ENCODE data around the gene PAFAH1B1.

PAFAH1B1 gene

GRCh38 chr17:2704031-2704889 lies 110.8 kb downstream of the PAFAH1B1 start:
- DNase-seq: no peak

- no peak for DNase-seq
Observed at GRCh38 chr17:2704890-2705248, 111.4 kb downstream of the PAFAH1B1 start.

- DNase-seq: no peak
Observed at GRCh38 chr17:2705263-2705662, 111.8 kb downstream of the PAFAH1B1 start.

- no peak for DNase-seq
Observed at GRCh38 chr17:2705888-2706795, 112.7 kb downstream of the PAFAH1B1 start.

- DNase-seq: no peak
Observed at GRCh38 chr17:2706911-2707510, 113.6 kb downstream of the PAFAH1B1 start.

- DNase-seq: no peak
Observed at GRCh38 chr17:2707721-2708584, 114.5 kb downstream of the PAFAH1B1 start.

GRCh38 chr17:2708585-2709182 lies 115.2 kb downstream of the PAFAH1B1 start:
- no peak for DNase-seq

GRCh38 chr17:2709183-2709661 lies 115.8 kb downstream of the PAFAH1B1 start:
- DNase-seq: no peak

GRCh38 chr17:2710071-2710802 lies 116.8 kb downstream of the PAFAH1B1 start:
- no peak for DNase-seq

GRCh38 chr17:2710803-2711607 lies 117.6 kb downstream of the PAFAH1B1 start:
- peak; percentile 52 to 55 for DNase-seq

- peak; percentile 99 for DNase-seq
Observed at GRCh38 chr17:2711608-2712299, 118.3 kb downstream of the PAFAH1B1 start, which contains the start of gene CLUH. CLUH (minus strand) TSS chr17:2711764; CDS start chr17:2711661, 103 bp downstream.

- DNase-seq: no peak
Observed at GRCh38 chr17:2712300-2713043, 119.0 kb downstream of the PAFAH1B1 start.

GRCh38 chr17:2713881-2714280 lies 120.4 kb downstream of the PAFAH1B1 start:
- no peak for DNase-seq

GRCh38 chr17:2716649-2717048 lies 123.2 kb downstream of the PAFAH1B1 start:
- no peak for DNase-seq

- DNase-seq: no peak
Observed at GRCh38 chr17:2718150-2718938, 124.9 kb downstream of the PAFAH1B1 start.

- DNase-seq: no peak
Observed at GRCh38 chr17:2719861-2720260, 126.4 kb downstream of the PAFAH1B1 start.

GRCh38 chr17:2721603-2722002 lies 128.1 kb downstream of the PAFAH1B1 start:
- no peak for DNase-seq

GRCh38 chr17:2722611-2723010 lies 129.2 kb downstream of the PAFAH1B1 start:
- DNase-seq: no peak

All from activated T-cell treated with anti-CD3 and anti-CD28 coated beads, Interleukin-2, amount 50 U/mL, for 48 hours (primary cell).